SU-DHL-6 (cell line): ENCODE measurements around the gene CFAP58.

Experiments
- H2AFZ ChIP-seq: fragments of 200-600 bp; sonication (generic); 2 replicates; pipeline ENCODE4 v1.6.1; 2014; ENCODE audit warnings: low read depth, mild to moderate bottlenecking, moderate library complexity, mixed read lengths, antibody characterized with exemption, low read length; ENCODE audit not compliant: severe bottlenecking
- H3F3A ChIP-seq: fragments of 200-600 bp; shearing (Covaris generic); 2 replicates; pipeline ENCODE4 v1.6.0; 2016; ENCODE audit warnings: antibody characterized with exemption, mild to moderate bottlenecking; ENCODE audit not compliant: insufficient read depth
- H3K27ac ChIP-seq: fragments of 200-600 bp; sonication (generic); 2 replicates; pipeline ENCODE4 v1.5.1; 2016; ENCODE audit warnings: low read depth, mild to moderate bottlenecking, low read length, moderate library complexity, mixed read lengths
- H3K27me3 ChIP-seq: fragments of 200-600 bp; sonication (generic), shearing (Covaris generic); 2 replicates; pipeline ENCODE4 v1.6.0; 2014; ENCODE audit warnings: mild to moderate bottlenecking, low read length
- H3K36me3 ChIP-seq: fragments of 200-600 bp; sonication (generic); 2 replicates; pipeline ENCODE4 v1.6.1; 2014; ENCODE audit warnings: mild to moderate bottlenecking, low read length, mixed read lengths
- H3K4me2 ChIP-seq: fragments of 300-600, 200-600 bp; shearing (Covaris generic), sonication (generic); 2 replicates; pipeline ENCODE4 v1.6.0; 2014; ENCODE audit warnings: low read length, low read depth, mild to moderate bottlenecking; ENCODE audit not compliant: poor library complexity, severe bottlenecking
- H3K4me3 ChIP-seq: fragments of 200-600 bp; sonication (generic); 2 replicates; pipeline ENCODE4 v1.5.1; 2014; ENCODE audit warnings: antibody characterized with exemption, low read length, mild to moderate bottlenecking, mixed read lengths; ENCODE audit not compliant: insufficient read depth, poor library complexity, severe bottlenecking
- H3K79me2 ChIP-seq: fragments of 200-600 bp; sonication (generic); 2 replicates; pipeline ENCODE4 v1.6.1; 2014; ENCODE audit warnings: mild to moderate bottlenecking, low read length, moderate library complexity; ENCODE audit not compliant: insufficient read depth
- H3K9ac ChIP-seq: fragments of 200-600 bp; sonication (generic); 2 replicates; pipeline ENCODE4 v1.7.0; 2014; ENCODE audit warnings: mild to moderate bottlenecking, low read length
- H3K9me2 ChIP-seq: fragments of 200-600 bp; sonication (generic); replicated peaks from 2 replicates; pipeline ENCODE4 v1.6.1; 2014; ENCODE audit warnings: low read length; ENCODE audit not compliant: insufficient read depth
- H3K9me3 ChIP-seq: fragments of 200-600 bp; sonication (generic); 2 replicates; pipeline ENCODE4 v1.6.1; 2014; ENCODE audit warnings: low read length, mixed read lengths; ENCODE audit not compliant: insufficient read depth
- H4K20me1 ChIP-seq: fragments of 200-600 bp; sonication (generic); 2 replicates; pipeline ENCODE4 v1.6.1; 2014; ENCODE audit warnings: low read depth, mild to moderate bottlenecking, antibody characterized with exemption, low read length, moderate library complexity, mixed read lengths
- CTCF ChIP-seq: fragments of 200-600 bp; sonication (generic); IDR thresholded peaks from one replicate; pipeline ENCODE4 v1.5.1; 2017; ENCODE audit warnings: antibody characterized with exemption, mild to moderate bottlenecking, low read length, moderate library complexity; ENCODE audit not compliant: insufficient read depth, poor library complexity, severe bottlenecking
- EZH2phosphoT487 ChIP-seq: fragments of 200-600 bp; sonication (generic), shearing (Covaris generic); conservative IDR thresholded peaks from 2 replicates; pipeline ENCODE4 v1.6.1; 2018; ENCODE audit warnings: mild to moderate bottlenecking, antibody characterized with exemption, low read length, moderate library complexity, mixed read lengths

Gene CFAP58

DNA sequence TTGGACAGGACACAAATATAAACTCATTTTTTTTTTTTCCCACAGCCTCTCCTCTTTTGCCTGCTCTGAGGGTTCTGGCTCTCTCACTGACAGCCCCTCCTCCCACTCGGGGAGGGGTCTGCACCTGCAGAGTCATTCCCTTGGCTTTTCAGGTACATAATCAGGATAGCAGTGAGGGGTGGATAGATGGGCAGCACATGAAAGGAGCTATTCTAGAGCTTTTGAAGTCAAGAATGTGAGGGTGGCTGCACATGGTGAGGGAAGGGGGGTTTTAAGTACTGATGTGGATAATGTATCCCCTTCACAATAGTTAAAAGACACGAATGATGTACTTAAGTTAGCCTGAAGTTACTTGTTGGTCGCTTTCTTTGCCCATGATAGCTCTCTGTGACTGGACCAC is 76.2 kb downstream of the CFAP58 start:
- no peaks in the 10 kb centered on the region for H3F3A ChIP-seq
- H3K27me3 ChIP-seq = no peaks in the 10 kb centered on the region
- H3K9me2 ChIP-seq = no peaks in the 10 kb centered on the region
- TF ChIP-seq EZH2phosphoT487 (no peak), CTCF (no peak)
- H3K79me2 ChIP-seq = no peaks in the 10 kb centered on the region
- H3K4me3 ChIP-seq = no peak overlapping the region
- no peak overlapping the region for H3K27ac ChIP-seq
- no peak overlapping the region for H3K4me2 ChIP-seq
- no peaks in the 10 kb centered on the region for H3K36me3 ChIP-seq
- no peaks in the 10 kb centered on the region for H3K9me3 ChIP-seq
- no peaks in the 10 kb centered on the region for H4K20me1 ChIP-seq
- H2AFZ ChIP-seq = no peak overlapping the region
- H3K9ac ChIP-seq = no peak overlapping the region

DNA sequence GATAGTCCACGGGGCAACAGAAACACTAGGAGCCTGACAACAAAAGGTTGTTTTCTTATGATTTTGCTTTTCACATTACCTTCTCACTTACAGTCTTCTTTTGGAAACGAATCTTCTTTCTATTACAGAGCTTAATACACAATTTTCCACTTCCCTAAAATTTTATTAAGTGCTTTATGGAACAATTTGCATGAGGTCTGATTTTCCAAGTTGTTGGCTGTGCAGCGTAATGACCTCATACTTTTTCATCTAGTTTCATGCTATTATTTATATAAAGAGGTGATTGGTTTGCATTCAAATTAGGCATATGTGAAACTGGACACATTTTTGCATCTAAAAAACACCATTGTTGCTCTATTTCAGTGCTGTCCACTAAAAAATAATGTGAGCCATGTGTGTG is 76.7 kb downstream of the CFAP58 start:
- H3K36me3 ChIP-seq = no peaks in the 10 kb centered on the region
- H3K9me3 ChIP-seq = no peaks in the 10 kb centered on the region
- H4K20me1 ChIP-seq = no peaks in the 10 kb centered on the region
- TF ChIP-seq EZH2phosphoT487 (no peak), CTCF (no peak)
- H3K27ac ChIP-seq = no peak overlapping the region
- no peak overlapping the region for H2AFZ ChIP-seq
- H3K27me3 ChIP-seq = no peaks in the 10 kb centered on the region
- H3K4me3 ChIP-seq = no peak overlapping the region
- H3K79me2 ChIP-seq = no peaks in the 10 kb centered on the region
- no peak overlapping the region for H3K9ac ChIP-seq
- H3K9me2 ChIP-seq = no peaks in the 10 kb centered on the region
- no peaks in the 10 kb centered on the region for H3F3A ChIP-seq
- no peak overlapping the region for H3K4me2 ChIP-seq

DNA sequence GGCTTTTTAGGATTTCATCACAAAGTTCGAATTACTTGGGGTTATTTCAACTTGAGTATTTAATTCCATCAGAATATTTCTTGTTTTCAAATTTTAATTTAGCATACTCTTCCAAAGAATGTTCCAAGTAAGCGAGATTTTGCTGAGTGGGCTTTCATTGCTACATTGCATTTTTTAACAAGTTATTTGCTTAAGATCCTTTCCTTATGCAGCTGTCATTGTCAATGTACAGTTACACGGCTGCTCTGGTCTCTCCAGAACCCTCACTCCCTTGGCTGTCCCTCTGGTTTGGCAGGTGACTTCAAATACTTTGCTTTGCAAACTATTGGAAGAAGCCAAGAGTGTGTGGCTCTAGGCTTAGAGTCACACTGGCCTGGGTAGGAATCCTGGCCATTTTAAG is 80.0 kb downstream of the CFAP58 start:
- H3K9me2 ChIP-seq = no peaks in the 10 kb centered on the region
- H3K9me3 ChIP-seq = no peaks in the 10 kb centered on the region
- H3K4me3 ChIP-seq = no peak overlapping the region
- H3K4me2 ChIP-seq = no peak overlapping the region
- no peak overlapping the region for H3K9ac ChIP-seq
- no peaks in the 10 kb centered on the region for H4K20me1 ChIP-seq
- no peak for TF ChIP-seq EZH2phosphoT487
- no peaks in the 10 kb centered on the region for H3K36me3 ChIP-seq
- H3K27me3 ChIP-seq = no peaks in the 10 kb centered on the region
- H3K79me2 ChIP-seq = no peaks in the 10 kb centered on the region
- H2AFZ ChIP-seq = no peak overlapping the region
- no peak overlapping the region for H3K27ac ChIP-seq
- no peaks in the 10 kb centered on the region for H3F3A ChIP-seq

DNA sequence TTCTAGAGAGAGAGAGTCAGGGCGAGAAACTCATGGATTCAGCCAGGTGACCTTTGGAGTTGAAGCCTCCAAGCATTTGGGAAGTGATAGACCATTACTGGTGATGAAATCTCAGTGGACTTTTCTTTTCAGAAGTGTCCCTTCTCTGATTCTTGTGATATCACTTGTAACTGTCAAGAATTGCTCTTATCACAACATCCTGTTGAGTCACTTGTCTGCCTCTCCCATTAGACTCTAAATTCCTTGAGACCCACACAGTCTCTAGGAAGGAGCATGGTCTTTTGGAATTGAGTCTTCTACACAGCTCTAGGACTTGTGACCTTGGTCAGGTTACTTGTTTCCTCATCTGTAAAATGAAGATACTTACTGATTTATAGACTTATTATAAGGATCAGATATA is 81.0 kb downstream of the CFAP58 start:
- no peaks in the 10 kb centered on the region for H3K79me2 ChIP-seq
- H3K9me3 ChIP-seq = no peaks in the 10 kb centered on the region
- no peak overlapping the region for H3K27ac ChIP-seq
- no peak overlapping the region for H3K4me3 ChIP-seq
- no peak overlapping the region for H3K4me2 ChIP-seq
- no peaks in the 10 kb centered on the region for H4K20me1 ChIP-seq
- no peak overlapping the region for H2AFZ ChIP-seq
- no peak overlapping the region for H3K9ac ChIP-seq
- no peaks in the 10 kb centered on the region for H3K36me3 ChIP-seq
- no peaks in the 10 kb centered on the region for H3K9me2 ChIP-seq
- H3F3A ChIP-seq = no peaks in the 10 kb centered on the region
- H3K27me3 ChIP-seq = no peaks in the 10 kb centered on the region
- no peak for TF ChIP-seq CTCF
- no peak for TF ChIP-seq EZH2phosphoT487
